Measurements from ENCODE around the gene CLEC2B.

Gene CLEC2B

GRCh38 chr12:9906873-9907272 lies 37.7 kb upstream of the CLEC2B start:
- DNase-seq (ENCODE audit: low read depth): peak; percentile 2
- no peak for TF ChIP-seq CTCF (conservative IDR thresholded peaks at IDR 0.05; ENCODE audit: control insufficient read depth, insufficient read depth, low read depth, low read length)

GRCh38 chr12:9902539-9903228 lies 33.5 kb upstream of the CLEC2B start:
- no peak for DNase-seq (ENCODE audit: low read depth)
- no peak overlapping the region for H3K4me3 ChIP-seq (ENCODE audit: control insufficient read depth, low read depth, low read length)
- no peak for TF ChIP-seq CTCF (conservative IDR thresholded peaks at IDR 0.05; ENCODE audit: control insufficient read depth, insufficient read depth, low read depth, low read length)

More at GRCh38 chr12:9906873-9907272, 37.7 kb upstream of the CLEC2B start:
- H3K4me3 ChIP-seq (ENCODE audit: control insufficient read depth, low read depth, low read length): no peak overlapping the region

GRCh38 chr12:9900930-9901329 lies 31.8 kb upstream of the CLEC2B start:
- no peak for TF ChIP-seq CTCF (conservative IDR thresholded peaks at IDR 0.05; ENCODE audit: control insufficient read depth, insufficient read depth, low read depth, low read length)
- DNase-seq (ENCODE audit: low read depth): no peak
- H3K4me3 ChIP-seq (ENCODE audit: control insufficient read depth, low read depth, low read length): no peak overlapping the region

GRCh38 chr12:9899209-9899608 lies 30.1 kb upstream of the CLEC2B start:
- H3K4me3 ChIP-seq (ENCODE audit: control insufficient read depth, low read depth, low read length): no peak overlapping the region
- no peak for DNase-seq (ENCODE audit: low read depth)
- TF ChIP-seq CTCF (conservative IDR thresholded peaks at IDR 0.05; ENCODE audit: control insufficient read depth, insufficient read depth, low read depth, low read length): no peak

GRCh38 chr12:9897535-9897934 lies 28.4 kb upstream of the CLEC2B start:
- no peak for TF ChIP-seq CTCF (conservative IDR thresholded peaks at IDR 0.05; ENCODE audit: control insufficient read depth, insufficient read depth, low read depth, low read length)
- H3K4me3 ChIP-seq (ENCODE audit: control insufficient read depth, low read depth, low read length): no peak overlapping the region

GRCh38 chr12:9895215-9895971 lies 26.2 kb upstream of the CLEC2B start:
- no peak for DNase-seq (ENCODE audit: low read depth)
- TF ChIP-seq CTCF (conservative IDR thresholded peaks at IDR 0.05; ENCODE audit: control insufficient read depth, insufficient read depth, low read depth, low read length): no peak
- no peak overlapping the region for H3K4me3 ChIP-seq (ENCODE audit: control insufficient read depth, low read depth, low read length)

More at GRCh38 chr12:9897535-9897934, 28.4 kb upstream of the CLEC2B start:
- DNase-seq (ENCODE audit: low read depth): no peak

Data from fibroblast of mammary gland (primary cell).